A549 (cell line): ENCODE data around the gene THRA. TPM values are rescaled to one million over a fixed set of nuclear protein-coding genes. Genes with fewer than 3 reads are reported as not detected.

Experiments
- ATAC-seq, 2 experiments: fragments of 200-7000 bp in 1 of 2; fragments of >200 bp in 1 of 2; cut with Nextera tagmentation in 1 of 2; cut with Tn5 transposase in 1 of 2; 3 replicates each; pipeline versions ENCODE4 v1.8.0 to v1.9.1; 2018 to 2020; ENCODE audit warnings: mild to moderate bottlenecking in 1 of 2, moderate library complexity in 1 of 2
- CTCF ChIA-PET: fragments of 300-600 bp; sonication (Branson Sonifier 250); formaldehyde crosslinking; extraction: SDS; loops from one replicate; lab custom pipeline; 2021; ENCODE audit warnings: antibody characterized with exemption, inconsistent platforms; lab: Yijun Ruan, JAX
- POLR2A ChIA-PET: fragments of 350-600 bp; formaldehyde crosslinking; extraction: SDS; loops from one replicate; lab custom pipeline; 2021; ENCODE audit warnings: antibody characterized with exemption, inconsistent platforms; lab: Yijun Ruan, JAX
- DNase-seq, 2 experiments: peaks; one replicate each; pipeline versions ENCODE4 v3.0.0 to v3.0.0-alpha.2; 2011 to 2016; ENCODE audit warnings: low read depth in 1 of 2, low spot score in 1 of 2
- FAIRE-seq: peaks from 2 replicates; lab custom pipeline; 2011; peaks lifted over from hg19 to GRCh38; lab: Jason Lieb, UNC
- H3K27ac ChIP-seq, 2 experiments: fragments of >200 bp; sonication (Bioruptor Twin); formaldehyde crosslinking; 3 replicates each; pipeline ENCODE4 v1.5.1; 2016 to 2017
- H3K4me1 ChIP-seq: fragments of >200 bp; sonication (Bioruptor Twin); formaldehyde crosslinking; 3 replicates; pipeline ENCODE4 v1.6.1; 2016
- H3K4me2 ChIP-seq: fragments of >200 bp; sonication (Bioruptor Twin); formaldehyde crosslinking; 3 replicates; pipeline ENCODE4 v1.6.1; 2016
- H3K4me3 ChIP-seq: fragments of >200 bp; sonication (Bioruptor Twin); formaldehyde crosslinking; 3 replicates; pipeline ENCODE4 v1.5.1; 2016
- H3K9me3 ChIP-seq: fragments of >200 bp; sonication (Bioruptor Twin); formaldehyde crosslinking; 3 replicates; pipeline ENCODE4 v1.6.1; 2016
- BHLHE40 ChIP-seq: IDR thresholded peaks from 2 replicates; pipeline ENCODE4 v1.6.1; 2012; ENCODE audit warnings: low read depth, low read length, inconsistent platforms
- CBX8 ChIP-seq: fragments of 200-600 bp; sonication (generic); IDR thresholded peaks from 2 replicates; pipeline ENCODE4 v1.6.1; 2016
- CEBPB ChIP-seq, 2 experiments: fragments of >200 bp in 1 of 2; sonication (Bioruptor Twin) in 1 of 2; formaldehyde crosslinking in 1 of 2; IDR thresholded peaks; 2 replicates each; pipeline ENCODE4 v1.6.1; 2012 to 2016
- CHD2 ChIP-seq: fragments of 150-350 bp; IDR thresholded peaks from 2 replicates; pipeline ENCODE4 v1.6.1; 2014; ENCODE audit warnings: low read length; ENCODE audit not compliant: partially characterized antibody
- EHMT2 ChIP-seq: fragments of 200-600 bp; sonication (generic); IDR thresholded peaks from 2 replicates; pipeline ENCODE4 v1.6.1; 2016; ENCODE audit warnings: antibody characterized with exemption, low read depth, mild to moderate bottlenecking, moderate library complexity
- GATA3 ChIP-seq: IDR thresholded peaks from 2 replicates; pipeline ENCODE4 v1.6.1; 2012; ENCODE audit warnings: borderline replicate concordance
- HOXB5 ChIP-seq: fragments of 250-450 bp; sonication (Bioruptor Pico); IDR thresholded peaks from 2 replicates; pipeline ENCODE4 v1.5.0; 2020; ENCODE audit warnings: mild to moderate bottlenecking, moderate library complexity
- KDM1A ChIP-seq: fragments of 200-600 bp; sonication (generic); IDR thresholded peaks from 2 replicates; pipeline ENCODE4 v1.6.1; 2016; ENCODE audit warnings: low read depth, mild to moderate bottlenecking
- MAFK ChIP-seq: fragments of 450-650 bp; IDR thresholded peaks from 2 replicates; pipeline ENCODE4 v1.6.1; 2014; ENCODE audit not compliant: partially characterized antibody
- NFE2L2 ChIP-seq: fragments of 150-350 bp; conservative IDR thresholded peaks from 2 replicates; pipeline ENCODE4 v1.6.1; 2014; ENCODE audit warnings: low read length
- NR3C1 ChIP-seq: fragments of >200 bp; sonication (Bioruptor Twin); formaldehyde crosslinking; IDR thresholded peaks from 3 replicates; pipeline ENCODE4 v1.6.1; 2017
- RCOR1 ChIP-seq: fragments of 150-350 bp; IDR thresholded peaks from 2 replicates; pipeline ENCODE4 v1.6.1; 2014; ENCODE audit warnings: antibody characterized with exemption, low read length, low read depth
- SMC3 ChIP-seq: fragments of >200 bp; sonication (Bioruptor Twin); formaldehyde crosslinking; IDR thresholded peaks from 3 replicates; pipeline ENCODE4 v1.6.1; 2018; ENCODE audit warnings: inconsistent platforms
- TFCP2L1 ChIP-seq: fragments of 250-450 bp; sonication (Bioruptor Pico); IDR thresholded peaks from 2 replicates; pipeline ENCODE4 v1.5.0; 2021; ENCODE audit warnings: mild to moderate bottlenecking
- ZSCAN20 ChIP-seq: fragments of 250-450 bp; sonication (Bioruptor Pico); IDR thresholded peaks from 2 replicates; pipeline ENCODE4 v1.8.0; 2022; ENCODE audit warnings: mild to moderate bottlenecking, moderate library complexity
- WGBS: methylation state at CpG from one replicate; pipeline ENCODE4 v1.1.6; 2017; ENCODE audit errors: missing lambda C conversion rate; 5-methylcytosine and 5-hydroxymethylcytosine counted together
- polyA plus RNA-seq, 4 experiments: library from polyadenylated mRNA; depleted of rRNA in 3 of 4; stranded (reverse); fragments of >200 nt; fragmentation: RNase III in 1 of 4; extraction: RNeasy Plus Mini Kit Qiagen cat#74134 plus additional on column Dnase treatment in 1 of 4; gene quantifications; 2 replicates in 3 of 4; 3 replicates in 1 of 4; pipeline ENCODE4 v1.2.3, GENCODE V29; 2011 to 2017
- TF ChIP-seq, protein P1 (sequence below): IDR thresholded peaks from 2 replicates; pipeline ENCODE4 v1.6.1; 2012; ENCODE audit warnings: low read depth, borderline replicate concordance
- TF ChIP-seq, protein P2 (sequence below): IDR thresholded peaks from 2 replicates; pipeline ENCODE4 v1.6.1; 2012
- TF ChIP-seq, protein P3 (sequence below): IDR thresholded peaks from 2 replicates; pipeline ENCODE4 v1.6.1; 2012
- TF ChIP-seq, protein P4 (sequence below): fragments of 450-650 bp; IDR thresholded peaks from 2 replicates; pipeline ENCODE4 v1.6.1; 2014; ENCODE audit warnings: antibody characterized with exemption
- TF ChIP-seq, protein P5 (sequence below): fragments of 250-450 bp; sonication (Bioruptor Pico); IDR thresholded peaks from 2 replicates; pipeline ENCODE4 v1.5.0; 2021; ENCODE audit warnings: mild to moderate bottlenecking, moderate library complexity, borderline replicate concordance
- TF ChIP-seq, protein P6 (sequence below): fragments of >200 bp; sonication (Bioruptor Twin); formaldehyde crosslinking; IDR thresholded peaks from 3 replicates; pipeline ENCODE4 v1.5.1; 2016

Gene THRA
- polyA plus RNA-seq, 2 of the 4 experiments (the other 2 are of a cell fraction): 20.1 to 22.5 TPM

DNA sequence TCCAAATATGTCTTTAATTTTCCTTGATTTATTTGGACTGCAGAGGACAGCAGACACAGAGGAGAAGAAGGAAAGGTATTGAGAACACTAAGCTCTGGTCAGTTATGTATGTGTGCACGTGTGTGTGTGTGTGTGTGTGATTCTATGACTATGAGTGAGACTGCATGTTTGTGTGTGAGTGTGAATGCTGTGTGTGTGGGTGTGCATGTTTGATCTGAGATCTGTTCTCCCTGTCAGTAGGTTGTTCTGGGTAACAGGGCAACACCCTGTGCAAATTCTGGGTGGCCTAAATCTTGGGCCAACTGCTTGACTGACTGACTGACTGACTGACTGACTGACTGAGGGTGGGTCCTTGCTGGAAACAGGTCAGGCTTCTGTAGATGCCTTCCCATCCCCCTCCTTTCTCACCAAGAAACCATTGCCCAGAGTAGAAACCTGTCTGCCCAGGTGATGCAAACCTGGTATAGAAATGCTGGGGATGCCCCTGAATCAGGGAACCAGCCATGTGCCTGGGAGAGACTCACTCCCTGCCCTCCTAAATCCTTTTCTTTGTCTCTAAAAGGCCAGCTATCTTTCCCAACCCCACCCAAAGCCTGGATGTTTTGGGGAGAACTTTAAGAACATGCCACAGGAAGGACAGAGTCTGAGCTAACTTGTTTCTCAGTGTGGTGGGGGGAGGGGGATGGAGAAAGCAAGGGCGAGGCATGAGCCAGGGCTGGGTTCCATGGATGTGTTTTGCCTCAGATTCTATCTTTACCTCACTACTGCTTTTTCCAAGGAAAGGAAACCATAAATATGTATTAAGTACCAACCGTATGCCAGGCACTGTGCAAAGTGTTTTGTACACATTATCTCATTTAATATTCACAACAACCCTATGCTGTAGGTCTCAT lies 42.1 kb downstream of the THRA start:
- Histone ChIP-seq H3K27ac (peak overlapping the region in 1 of 2 experiments; percentile 34; a peak in 4 of 6 replicates), H3K9me3 (no peaks in the 10 kb centered on the region), H3K4me2 (no peak overlapping the region), H3K4me3 (no peak overlapping the region), H3K4me1 (peaks cover 55% of the 10 kb centered on the region)
- no peak for FAIRE-seq
- no peak for ATAC-seq
- DNase-seq: no peak
- ChIA-PET POLR2A (no interaction called here), CTCF (interaction anchor here (0.6 to 12.1 kb wide), 14 partner anchors 9 to 1793 kb away, joined by 3 to 108 read pairs (median 4); partner anchors contain the start of gene MED24)
- TF ChIP-seq SMC3 (no peak), EHMT2 (no peak), MAFK (no peak), TFCP2L1 (CRISPR knock-in tag) (no peak), NFE2L2 (no peak), BHLHE40 (no peak), CEBPB (IDR thresholded peaks at IDR 0.05) (no peak)
- TF ChIP-seq, protein P1, sequence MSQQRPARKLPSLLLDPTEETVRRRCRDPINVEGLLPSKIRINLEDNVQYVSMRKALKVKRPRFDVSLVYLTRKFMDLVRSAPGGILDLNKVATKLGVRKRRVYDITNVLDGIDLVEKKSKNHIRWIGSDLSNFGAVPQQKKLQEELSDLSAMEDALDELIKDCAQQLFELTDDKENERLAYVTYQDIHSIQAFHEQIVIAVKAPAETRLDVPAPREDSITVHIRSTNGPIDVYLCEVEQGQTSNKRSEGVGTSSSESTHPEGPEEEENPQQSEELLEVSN: no peak
- TF ChIP-seq, protein P2, sequence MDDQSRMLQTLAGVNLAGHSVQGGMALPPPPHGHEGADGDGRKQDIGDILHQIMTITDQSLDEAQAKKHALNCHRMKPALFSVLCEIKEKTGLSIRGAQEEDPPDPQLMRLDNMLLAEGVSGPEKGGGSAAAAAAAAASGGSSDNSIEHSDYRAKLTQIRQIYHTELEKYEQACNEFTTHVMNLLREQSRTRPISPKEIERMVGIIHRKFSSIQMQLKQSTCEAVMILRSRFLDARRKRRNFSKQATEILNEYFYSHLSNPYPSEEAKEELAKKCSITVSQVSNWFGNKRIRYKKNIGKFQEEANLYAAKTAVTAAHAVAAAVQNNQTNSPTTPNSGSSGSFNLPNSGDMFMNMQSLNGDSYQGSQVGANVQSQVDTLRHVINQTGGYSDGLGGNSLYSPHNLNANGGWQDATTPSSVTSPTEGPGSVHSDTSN: no peak
- TF ChIP-seq, protein P3, sequence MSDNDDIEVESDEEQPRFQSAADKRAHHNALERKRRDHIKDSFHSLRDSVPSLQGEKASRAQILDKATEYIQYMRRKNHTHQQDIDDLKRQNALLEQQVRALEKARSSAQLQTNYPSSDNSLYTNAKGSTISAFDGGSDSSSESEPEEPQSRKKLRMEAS: no peak
- TF ChIP-seq, protein P4, sequence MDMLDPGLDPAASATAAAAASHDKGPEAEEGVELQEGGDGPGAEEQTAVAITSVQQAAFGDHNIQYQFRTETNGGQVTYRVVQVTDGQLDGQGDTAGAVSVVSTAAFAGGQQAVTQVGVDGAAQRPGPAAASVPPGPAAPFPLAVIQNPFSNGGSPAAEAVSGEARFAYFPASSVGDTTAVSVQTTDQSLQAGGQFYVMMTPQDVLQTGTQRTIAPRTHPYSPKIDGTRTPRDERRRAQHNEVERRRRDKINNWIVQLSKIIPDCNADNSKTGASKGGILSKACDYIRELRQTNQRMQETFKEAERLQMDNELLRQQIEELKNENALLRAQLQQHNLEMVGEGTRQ: no peak
- TF ChIP-seq, protein P5, sequence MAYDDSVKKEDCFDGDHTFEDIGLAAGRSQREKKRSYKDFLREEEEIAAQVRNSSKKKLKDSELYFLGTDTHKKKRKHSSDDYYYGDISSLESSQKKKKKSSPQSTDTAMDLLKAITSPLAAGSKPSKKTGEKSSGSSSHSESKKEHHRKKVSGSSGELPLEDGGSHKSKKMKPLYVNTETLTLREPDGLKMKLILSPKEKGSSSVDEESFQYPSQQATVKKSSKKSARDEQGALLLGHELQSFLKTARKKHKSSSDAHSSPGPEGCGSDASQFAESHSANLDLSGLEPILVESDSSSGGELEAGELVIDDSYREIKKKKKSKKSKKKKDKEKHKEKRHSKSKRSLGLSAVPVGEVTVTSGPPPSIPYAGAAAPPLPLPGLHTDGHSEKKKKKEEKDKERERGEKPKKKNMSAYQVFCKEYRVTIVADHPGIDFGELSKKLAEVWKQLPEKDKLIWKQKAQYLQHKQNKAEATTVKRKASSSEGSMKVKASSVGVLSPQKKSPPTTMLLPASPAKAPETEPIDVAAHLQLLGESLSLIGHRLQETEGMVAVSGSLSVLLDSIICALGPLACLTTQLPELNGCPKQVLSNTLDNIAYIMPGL: no peak
- WGBS: 72% methylated on average over 3 of the region's 3 CpGs

DNA sequence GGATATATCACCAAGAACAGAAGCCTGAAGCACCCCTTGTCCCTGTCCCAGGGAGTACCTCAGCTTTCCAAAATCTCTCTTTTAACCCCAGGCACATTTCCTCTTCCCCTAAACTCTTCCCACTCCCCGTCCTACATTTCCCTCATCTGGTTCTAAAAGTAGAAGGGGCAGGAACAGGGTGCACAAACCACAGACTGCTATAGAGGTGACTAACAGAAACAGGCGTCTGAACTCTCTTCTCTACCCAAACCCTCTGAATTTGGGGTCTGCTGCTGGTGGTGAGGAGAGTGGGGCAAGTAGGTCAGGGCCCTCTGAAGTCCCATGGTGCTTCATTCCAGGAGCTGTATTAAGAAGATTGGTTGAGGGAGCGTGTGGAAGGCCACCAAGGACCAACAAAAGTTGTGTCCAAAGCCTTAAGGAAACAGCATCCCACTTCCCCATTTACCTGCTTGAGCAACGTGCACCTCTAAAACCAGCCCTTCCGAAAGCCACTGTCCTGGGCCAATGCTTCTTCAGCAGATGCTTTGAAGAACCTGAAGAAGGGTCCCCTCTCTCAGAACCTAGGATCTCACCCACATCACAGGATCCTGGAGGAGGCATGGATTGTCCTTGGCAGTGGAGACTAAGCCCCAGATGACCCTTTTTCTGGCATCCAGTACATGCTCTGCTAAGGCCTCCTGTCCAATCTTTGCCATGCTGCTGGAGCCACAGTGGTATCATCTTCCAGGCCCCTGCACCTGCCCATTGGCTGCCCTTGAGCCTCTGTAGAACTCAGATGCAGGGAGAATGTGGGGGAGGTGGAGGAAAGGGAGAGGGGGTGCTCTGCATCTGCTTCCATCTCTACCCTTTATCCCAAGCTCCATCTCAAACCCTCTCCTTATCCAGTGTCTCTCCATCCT lies 43.3 kb downstream of the THRA start:
- Histone ChIP-seq H3K4me2 (no peak overlapping the region), H3K4me1 (peaks cover 63% of the 10 kb centered on the region), H3K4me3 (no peak overlapping the region), H3K9me3 (no peaks in the 10 kb centered on the region), H3K27ac (no peak overlapping the region)
- 83% methylated on average over 5 of the region's 5 CpGs for WGBS
- no peak for FAIRE-seq
- no peak for DNase-seq
- ChIA-PET CTCF (interaction anchor here (0.6 to 3.7 kb wide), 19 partner anchors 8 to 146 kb away, joined by 3 to 20 read pairs (median 4); partner anchors contain the start of genes CSF3 and MED24), POLR2A (no interaction called here)
- ATAC-seq: no peak
- no peak for TF ChIP-seq RCOR1
- TF ChIP-seq KDM1A: no peak
- no peak for TF ChIP-seq NR3C1
- TF ChIP-seq TFCP2L1 (CRISPR knock-in tag): no peak
- no peak for TF ChIP-seq HOXB5
- TF ChIP-seq, protein P2: no peak
- TF ChIP-seq, protein P5: no peak
- TF ChIP-seq, protein P1: no peak
- TF ChIP-seq BHLHE40: no peak
- TF ChIP-seq CBX8: no peak
- TF ChIP-seq GATA3: no peak
- no peak for TF ChIP-seq CHD2
- TF ChIP-seq, protein P6, sequence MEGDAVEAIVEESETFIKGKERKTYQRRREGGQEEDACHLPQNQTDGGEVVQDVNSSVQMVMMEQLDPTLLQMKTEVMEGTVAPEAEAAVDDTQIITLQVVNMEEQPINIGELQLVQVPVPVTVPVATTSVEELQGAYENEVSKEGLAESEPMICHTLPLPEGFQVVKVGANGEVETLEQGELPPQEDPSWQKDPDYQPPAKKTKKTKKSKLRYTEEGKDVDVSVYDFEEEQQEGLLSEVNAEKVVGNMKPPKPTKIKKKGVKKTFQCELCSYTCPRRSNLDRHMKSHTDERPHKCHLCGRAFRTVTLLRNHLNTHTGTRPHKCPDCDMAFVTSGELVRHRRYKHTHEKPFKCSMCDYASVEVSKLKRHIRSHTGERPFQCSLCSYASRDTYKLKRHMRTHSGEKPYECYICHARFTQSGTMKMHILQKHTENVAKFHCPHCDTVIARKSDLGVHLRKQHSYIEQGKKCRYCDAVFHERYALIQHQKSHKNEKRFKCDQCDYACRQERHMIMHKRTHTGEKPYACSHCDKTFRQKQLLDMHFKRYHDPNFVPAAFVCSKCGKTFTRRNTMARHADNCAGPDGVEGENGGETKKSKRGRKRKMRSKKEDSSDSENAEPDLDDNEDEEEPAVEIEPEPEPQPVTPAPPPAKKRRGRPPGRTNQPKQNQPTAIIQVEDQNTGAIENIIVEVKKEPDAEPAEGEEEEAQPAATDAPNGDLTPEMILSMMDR: no peak
- no peak for TF ChIP-seq ZSCAN20 (CRISPR knock-in tag)
